ENCODE results near the gene DGKQ. TPM values are rescaled to one million over a fixed set of nuclear protein-coding genes. Genes with fewer than 3 reads are reported as not detected.
"Not testable (repeated sequence)": the region's sequence is repeated elsewhere in the genome, so short reads cannot be mapped to it uniquely, and the experiment has no call there.

The DGKQ gene
- polyA plus RNA-seq, 3 donors: 5.5 to 10.4 (median 8.6) TPM

- DNase-seq (ENCODE audit: extremely low read depth in 1 of 11, low read depth in 9 of 11, low spot score in 4 of 11): peak; percentile 90 to 95 (median 92)
Observed at GRCh38 chr4:931960-932712, 41.2 kb downstream of the DGKQ start, which contains the start of the genes GAK and TMEM175. TSS of gene GAK (minus strand) at chr4:932316. CDS start at chr4:932187, 129 bp downstream. TSS of gene TMEM175 (plus strand) at chr4:932460. CDS start at chr4:947740, 15,280 bp downstream.

- DNase-seq (ENCODE audit: extremely low read depth in 1 of 11, low read depth in 9 of 11, low spot score in 4 of 11): no peak
Observed at GRCh38 chr4:931194-931959, 42.0 kb downstream of the DGKQ start.

GRCh38 chr4:930827-931193 is 42.6 kb downstream of the DGKQ start:
- no peak for DNase-seq (ENCODE audit: extremely low read depth in 1 of 11, low read depth in 9 of 11, low spot score in 4 of 11)

- no peak for DNase-seq (ENCODE audit: extremely low read depth in 1 of 11, low read depth in 9 of 11, low spot score in 4 of 11)
Observed at GRCh38 chr4:930028-930551, 43.3 kb downstream of the DGKQ start.

GRCh38 chr4:929096-929765 is 44.1 kb downstream of the DGKQ start:
- DNase-seq (ENCODE audit: extremely low read depth in 1 of 11, low read depth in 9 of 11, low spot score in 4 of 11): no peak

GRCh38 chr4:927566-927965 is 45.8 kb downstream of the DGKQ start:
- DNase-seq (ENCODE audit: extremely low read depth in 1 of 11, low read depth in 9 of 11, low spot score in 4 of 11): not testable (repeated sequence)

GRCh38 chr4:926538-926937 is 46.8 kb downstream of the DGKQ start:
- no peak for DNase-seq (ENCODE audit: extremely low read depth in 1 of 11, low read depth in 9 of 11, low spot score in 4 of 11)

GRCh38 chr4:925771-926500 is 47.4 kb downstream of the DGKQ start:
- no peak for DNase-seq (ENCODE audit: extremely low read depth in 1 of 11, low read depth in 9 of 11, low spot score in 4 of 11)

GRCh38 chr4:925171-925570 is 48.2 kb downstream of the DGKQ start:
- DNase-seq (ENCODE audit: extremely low read depth in 1 of 11, low read depth in 9 of 11, low spot score in 4 of 11): no peak

- no peak for DNase-seq (ENCODE audit: extremely low read depth in 1 of 11, low read depth in 9 of 11, low spot score in 4 of 11)
Observed at GRCh38 chr4:924107-925096, 49.0 kb downstream of the DGKQ start.

- no peak for DNase-seq (ENCODE audit: extremely low read depth in 1 of 11, low read depth in 9 of 11, low spot score in 4 of 11)
Observed at GRCh38 chr4:921830-922331, 51.5 kb downstream of the DGKQ start.

GRCh38 chr4:919004-919680 is 54.2 kb downstream of the DGKQ start:
- DNase-seq (ENCODE audit: extremely low read depth in 1 of 11, low read depth in 9 of 11, low spot score in 4 of 11): not testable (repeated sequence)

GRCh38 chr4:918591-918990 is 54.8 kb downstream of the DGKQ start:
- not testable (repeated sequence) for DNase-seq (ENCODE audit: extremely low read depth in 1 of 11, low read depth in 9 of 11, low spot score in 4 of 11)

GRCh38 chr4:917992-918391 is 55.4 kb downstream of the DGKQ start:
- DNase-seq (ENCODE audit: extremely low read depth in 1 of 11, low read depth in 9 of 11, low spot score in 4 of 11): no peak

GRCh38 chr4:917466-917865 is 55.9 kb downstream of the DGKQ start:
- no peak for DNase-seq (ENCODE audit: extremely low read depth in 1 of 11, low read depth in 9 of 11, low spot score in 4 of 11)

GRCh38 chr4:915595-915994 is 57.8 kb downstream of the DGKQ start:
- DNase-seq (ENCODE audit: extremely low read depth in 1 of 11, low read depth in 9 of 11, low spot score in 4 of 11): peak in 1 of 11 donors; percentile 22

- no peak for DNase-seq (ENCODE audit: extremely low read depth in 1 of 11, low read depth in 9 of 11, low spot score in 4 of 11)
Observed at GRCh38 chr4:915041-915474, 58.3 kb downstream of the DGKQ start.
